Measurements from ENCODE around the gene RASA1. TPM values are rescaled to one million over a fixed set of nuclear protein-coding genes. Genes with fewer than 3 reads are reported as not detected.

RASA1 gene
- total and polyA plus RNA-seq, 9 of the 15 experiments (the other 6 are each of a cell fraction or from before 2014, with no cell fraction given), result 3.2 to 17.3 (median 9.2) TPM

DNA sequence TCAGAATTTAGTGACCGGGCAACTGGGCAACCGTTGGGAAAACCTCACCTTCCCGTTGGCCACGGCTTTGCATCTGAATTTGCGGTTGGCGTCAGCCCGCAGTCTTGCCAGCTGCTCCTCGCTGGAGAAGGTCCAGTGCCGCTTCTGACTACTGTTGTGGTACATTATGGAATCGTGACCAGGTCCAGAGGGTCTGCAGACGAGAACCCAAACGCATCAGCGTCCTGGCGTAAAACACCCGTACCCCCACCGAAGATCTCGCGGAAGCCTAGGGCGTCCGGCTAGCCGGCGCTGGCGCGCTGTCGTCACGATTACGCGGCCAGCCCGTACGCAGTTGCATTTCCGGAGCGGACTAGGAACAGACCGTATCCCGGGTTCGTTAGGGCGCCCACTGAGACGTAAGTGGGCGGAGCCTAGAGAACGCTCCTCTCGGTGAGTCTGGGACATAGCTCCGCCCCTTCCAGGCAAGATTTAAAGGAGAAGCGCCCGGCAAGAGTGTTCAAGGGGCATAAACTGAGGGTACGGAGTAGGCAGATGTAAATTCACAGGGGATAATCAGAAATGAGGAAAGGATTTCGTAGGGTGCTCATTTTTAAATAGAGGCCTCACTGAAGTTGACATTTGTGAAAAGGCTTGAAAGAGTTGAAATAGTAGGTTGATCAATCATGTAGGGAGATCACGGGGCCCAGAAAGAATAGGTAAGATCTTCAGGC, 145.1 kb downstream of the RASA1 start, which contains the start of gene CCNH (continued):
- peak; percentile 52; the same call in 1 of the 2 replicates for TF ChIP-seq NBN (IDR thresholded peaks at IDR 0.05; ENCODE audit: low read depth)
- peak; percentile 65 for TF ChIP-seq VEZF1 (CRISPR knock-in tag; IDR thresholded peaks at IDR 0.05)
- TF ChIP-seq FOXP1 (CRISPR knock-in tag; IDR thresholded peaks at IDR 0.05), result 0 out of 2 replicates have a peak, but pooled peaks have one; percentile 59
- TF ChIP-seq ETS1 (conservative IDR thresholded peaks at IDR 0.05; ENCODE audit: control insufficient read depth, low read depth, low read length), result peak; percentile 71; the same call in 1 of the 2 replicates
- TF ChIP-seq ZFP1 (CRISPR knock-in tag; IDR thresholded peaks at IDR 0.05), result no peak
- no peak for TF ChIP-seq FUS (optimal IDR thresholded peaks at IDR 0.05; ENCODE audit: low read depth, low read length)
- peak; percentile 89 for TF ChIP-seq GABPB1 (CRISPR knock-in tag; IDR thresholded peaks at IDR 0.05)
- no peak for TF ChIP-seq ZNF282 (CRISPR knock-in tag; IDR thresholded peaks at IDR 0.05)
- TF ChIP-seq CXXC5 (CRISPR knock-in tag; IDR thresholded peaks at IDR 0.05), result peak; percentile 97
- TF ChIP-seq NFRKB (IDR thresholded peaks at IDR 0.05; ENCODE audit: low read depth), result peak; percentile 38; the same call in 1 of the 2 replicates
- TF ChIP-seq ETS2 (tag; IDR thresholded peaks at IDR 0.05; ENCODE audit: borderline replicate concordance, poor library complexity, severe bottlenecking), result no peak
- no peak for TF ChIP-seq CBX2 (IDR thresholded peaks at IDR 0.05; ENCODE audit: insufficient read depth, low read length, poor library complexity, severe bottlenecking)
- peak; percentile 47; the same call in 1 of the 2 replicates for TF ChIP-seq RB1 (IDR thresholded peaks at IDR 0.05; ENCODE audit: low read depth)
- peak; percentile 95 for TF ChIP-seq HNRNPLL (IDR thresholded peaks at IDR 0.05; ENCODE audit: low read depth, low read length, poor library complexity, severe bottlenecking)
- TF ChIP-seq NR2C1 (IDR thresholded peaks at IDR 0.05), result peak; percentile 42; the same call in 1 of the 2 replicates
- no peak for TF ChIP-seq NR2C1 (tag; IDR thresholded peaks at IDR 0.05)
- TF ChIP-seq THAP12 (CRISPR knock-in tag; IDR thresholded peaks at IDR 0.05), result no peak
- no peak for TF ChIP-seq POLR3A (IDR thresholded peaks at IDR 0.05; ENCODE audit: borderline replicate concordance, extremely low read depth, insufficient read depth, insufficient read length)
- TF ChIP-seq ETV1 (tag; conservative IDR thresholded peaks at IDR 0.05; ENCODE audit: low read depth), result peak; percentile 88
- no peak for TF ChIP-seq MECOM (CRISPR knock-in tag; IDR thresholded peaks at IDR 0.05)
- TF ChIP-seq CTCF (IDR thresholded peaks at IDR 0.05 in 2 of 3, conservative IDR thresholded peaks at IDR 0.05 in 1 of 3; ENCODE audit: insufficient read depth in 2 of 3, low read depth in 1 of 3, low read length in 3 of 3), result no peak

Data from K562 (cell line).